GM12875 (cell line): Measurements from ENCODE around the gene RPL11.
"Not testable (repeated sequence)": the region's sequence is repeated elsewhere in the genome, so short reads cannot be mapped to it uniquely, and the experiment has no call there.

Source experiments
- H3K4me3 ChIP-seq: one replicate; pipeline ENCODE4 v1.5.1; 2011; ENCODE audit warnings: low read depth, low read length, control low read depth
- TF ChIP-seq, protein P1 (sequence below): IDR thresholded peaks from 2 replicates; pipeline ENCODE4 v1.5.1; 2011; ENCODE audit warnings: low read depth, mild to moderate bottlenecking, control low read depth, inconsistent platforms, low read length, moderate library complexity, borderline replicate concordance; ENCODE audit not compliant: insufficient read depth

RPL11 gene

DNA sequence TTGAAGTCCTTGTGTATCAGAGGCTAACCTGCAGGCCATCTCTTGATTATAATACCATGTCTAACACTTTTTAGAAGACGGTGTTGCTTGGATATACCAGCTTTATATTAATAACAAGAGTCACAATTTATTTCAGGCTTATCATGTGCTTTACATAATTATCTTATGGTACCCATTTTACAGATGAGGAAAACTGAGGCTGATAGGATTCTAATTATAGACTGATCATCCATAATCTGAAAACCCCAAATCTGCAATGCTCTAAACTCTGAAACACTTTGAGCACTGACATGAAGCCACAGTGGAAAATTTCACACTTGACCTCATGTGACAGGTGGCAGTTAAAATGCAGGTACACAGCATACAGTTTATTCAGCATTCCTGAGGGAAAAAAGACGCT, 7.2 kb upstream of the RPL11 start:
- H3K4me3 ChIP-seq = no peak overlapping the region
- TF ChIP-seq, protein P1, sequence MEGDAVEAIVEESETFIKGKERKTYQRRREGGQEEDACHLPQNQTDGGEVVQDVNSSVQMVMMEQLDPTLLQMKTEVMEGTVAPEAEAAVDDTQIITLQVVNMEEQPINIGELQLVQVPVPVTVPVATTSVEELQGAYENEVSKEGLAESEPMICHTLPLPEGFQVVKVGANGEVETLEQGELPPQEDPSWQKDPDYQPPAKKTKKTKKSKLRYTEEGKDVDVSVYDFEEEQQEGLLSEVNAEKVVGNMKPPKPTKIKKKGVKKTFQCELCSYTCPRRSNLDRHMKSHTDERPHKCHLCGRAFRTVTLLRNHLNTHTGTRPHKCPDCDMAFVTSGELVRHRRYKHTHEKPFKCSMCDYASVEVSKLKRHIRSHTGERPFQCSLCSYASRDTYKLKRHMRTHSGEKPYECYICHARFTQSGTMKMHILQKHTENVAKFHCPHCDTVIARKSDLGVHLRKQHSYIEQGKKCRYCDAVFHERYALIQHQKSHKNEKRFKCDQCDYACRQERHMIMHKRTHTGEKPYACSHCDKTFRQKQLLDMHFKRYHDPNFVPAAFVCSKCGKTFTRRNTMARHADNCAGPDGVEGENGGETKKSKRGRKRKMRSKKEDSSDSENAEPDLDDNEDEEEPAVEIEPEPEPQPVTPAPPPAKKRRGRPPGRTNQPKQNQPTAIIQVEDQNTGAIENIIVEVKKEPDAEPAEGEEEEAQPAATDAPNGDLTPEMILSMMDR = no peak

DNA sequence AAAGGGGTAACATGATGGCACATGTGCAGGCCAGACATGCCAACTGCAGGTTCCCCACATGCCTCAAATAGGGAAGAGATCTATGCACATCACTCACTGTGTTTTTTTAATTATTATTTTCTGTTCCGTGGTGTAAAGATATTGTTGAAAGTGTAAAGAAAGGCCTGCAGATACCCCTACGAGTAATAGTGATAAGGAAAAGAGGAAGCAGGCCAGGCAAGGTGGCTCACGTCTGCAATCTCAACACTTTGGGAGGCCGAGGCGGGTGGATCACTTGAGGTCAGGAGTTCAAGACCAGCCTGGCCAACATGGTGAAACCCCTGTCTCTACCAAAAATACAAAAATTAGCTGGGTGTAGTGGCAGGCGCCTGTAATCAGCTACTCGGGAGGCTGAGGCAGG, 6.4 kb upstream of the RPL11 start:
- H3K4me3 ChIP-seq = not testable (repeated sequence)

DNA sequence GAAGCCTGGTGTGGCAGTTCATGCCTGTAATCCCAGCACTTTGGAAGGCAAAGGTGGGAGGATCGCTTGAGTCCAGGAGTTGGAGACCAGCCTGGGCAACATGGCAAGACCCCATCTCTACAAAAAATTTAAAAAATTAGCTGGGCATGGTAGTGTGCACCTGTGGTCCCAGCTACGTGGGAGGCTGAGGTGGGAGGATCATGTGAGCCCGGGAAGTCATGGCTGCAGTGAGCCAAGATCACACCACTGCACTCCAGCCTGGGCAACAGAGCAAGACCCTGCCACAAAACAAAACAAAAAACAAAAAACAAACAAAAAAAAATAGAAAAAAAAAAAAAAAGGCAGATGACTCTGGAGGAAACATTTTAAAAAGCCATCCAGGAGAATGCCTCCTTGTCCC, 3.9 kb upstream of the RPL11 start:
- not testable (repeated sequence) for H3K4me3 ChIP-seq

DNA sequence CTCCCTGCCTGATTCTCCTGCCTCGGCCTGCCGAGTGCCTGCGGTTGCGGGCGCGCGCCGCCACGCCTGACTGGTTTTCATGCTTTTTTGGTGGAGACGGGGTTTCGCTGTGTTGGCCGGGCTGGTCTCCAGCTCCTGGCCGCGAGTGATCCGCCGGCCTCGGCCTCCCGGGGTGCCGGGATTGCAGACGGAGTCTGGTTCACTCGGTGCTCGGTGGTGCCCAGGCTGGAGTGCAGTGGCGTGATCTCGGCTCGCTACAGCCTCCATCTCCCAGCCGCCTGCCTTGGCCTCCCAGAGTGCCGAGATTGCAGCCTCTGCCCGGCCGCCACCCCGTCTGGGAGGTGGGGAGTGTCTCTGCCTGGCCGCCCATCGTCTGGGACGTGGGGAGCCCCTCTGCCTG, 3.3 kb upstream of the RPL11 start:
- H3K4me3 ChIP-seq = not testable (repeated sequence)

DNA sequence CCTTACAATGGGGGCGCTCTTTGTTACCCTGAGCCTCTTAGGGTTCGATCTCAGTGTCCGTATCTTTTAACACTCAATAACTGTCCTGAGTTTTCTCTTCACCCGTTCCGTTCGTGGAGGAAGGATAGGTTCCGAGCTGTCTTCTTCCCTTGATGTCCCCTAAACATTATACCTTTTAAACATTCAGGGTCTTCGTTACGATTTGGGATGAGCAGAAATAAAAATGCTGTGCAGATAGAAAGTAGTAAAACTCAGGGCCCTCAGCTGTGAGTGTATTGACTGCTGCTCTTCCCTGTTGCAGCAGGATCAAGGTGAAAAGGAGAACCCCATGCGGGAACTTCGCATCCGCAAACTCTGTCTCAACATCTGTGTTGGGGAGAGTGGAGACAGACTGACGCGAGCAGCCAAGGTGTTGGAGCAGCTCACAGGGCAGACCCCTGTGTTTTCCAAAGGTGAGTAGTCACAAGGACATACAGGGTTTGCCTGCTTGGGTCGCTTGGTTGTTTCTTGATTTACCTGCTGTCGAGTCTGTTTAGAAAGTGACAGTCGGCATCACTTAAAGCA, 784 bp downstream of the RPL11 start:
- TF ChIP-seq, protein P1 = no peak
- H3K4me3 ChIP-seq = peak overlapping the region; percentile 90

DNA sequence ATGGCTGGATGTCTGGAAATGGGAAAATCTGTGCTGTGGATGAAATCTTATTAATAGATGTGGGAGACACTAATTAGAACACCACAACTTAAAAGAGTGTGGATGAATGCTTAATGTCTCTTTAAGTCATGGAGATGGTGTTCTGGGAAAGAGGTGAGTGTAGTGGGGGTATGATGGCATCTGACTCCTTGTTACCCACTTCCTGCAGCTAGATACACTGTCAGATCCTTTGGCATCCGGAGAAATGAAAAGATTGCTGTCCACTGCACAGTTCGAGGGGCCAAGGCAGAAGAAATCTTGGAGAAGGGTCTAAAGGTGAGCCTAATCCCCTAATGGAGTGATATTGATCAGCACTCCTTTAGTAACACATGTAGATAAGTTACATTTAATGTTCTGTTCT, 2.0 kb downstream of the RPL11 start:
- no peak overlapping the region for H3K4me3 ChIP-seq
- TF ChIP-seq, protein P1 = no peak

DNA sequence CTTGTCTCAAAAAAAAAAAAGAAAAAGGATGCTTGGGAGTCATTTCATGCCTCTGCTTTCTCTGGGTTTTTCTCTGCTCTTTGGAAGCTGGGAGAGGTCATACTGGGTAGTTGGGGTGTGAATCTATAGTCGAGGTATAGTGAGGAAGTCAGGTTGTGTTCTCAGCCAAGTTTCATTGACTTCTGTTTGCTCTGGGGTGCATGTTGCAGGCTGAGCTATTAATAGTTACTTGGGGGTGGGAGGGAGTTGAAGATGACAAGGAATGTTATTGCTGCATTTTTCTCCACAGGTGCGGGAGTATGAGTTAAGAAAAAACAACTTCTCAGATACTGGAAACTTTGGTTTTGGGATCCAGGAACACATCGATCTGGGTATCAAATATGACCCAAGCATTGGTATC, 2.8 kb downstream of the RPL11 start:
- TF ChIP-seq, protein P1 = no peak
- no peak overlapping the region for H3K4me3 ChIP-seq

DNA sequence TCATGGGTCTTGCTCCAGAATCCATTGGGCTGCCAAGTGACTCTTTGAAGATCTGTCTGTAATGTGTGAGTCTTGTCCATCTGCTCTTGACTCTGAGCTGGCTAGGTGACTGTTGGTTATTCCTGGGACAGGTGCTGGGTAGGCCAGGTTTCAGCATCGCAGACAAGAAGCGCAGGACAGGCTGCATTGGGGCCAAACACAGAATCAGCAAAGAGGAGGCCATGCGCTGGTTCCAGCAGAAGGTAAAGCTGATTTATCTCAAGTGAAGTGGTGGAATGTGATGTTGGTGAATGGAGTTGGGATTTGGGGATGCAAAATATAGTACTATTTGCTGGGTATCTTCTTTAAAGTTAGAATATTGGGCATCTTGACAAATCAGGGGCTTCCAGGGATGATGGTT, 4.1 kb downstream of the RPL11 start:
- no peak overlapping the region for H3K4me3 ChIP-seq
- TF ChIP-seq, protein P1 = no peak

DNA sequence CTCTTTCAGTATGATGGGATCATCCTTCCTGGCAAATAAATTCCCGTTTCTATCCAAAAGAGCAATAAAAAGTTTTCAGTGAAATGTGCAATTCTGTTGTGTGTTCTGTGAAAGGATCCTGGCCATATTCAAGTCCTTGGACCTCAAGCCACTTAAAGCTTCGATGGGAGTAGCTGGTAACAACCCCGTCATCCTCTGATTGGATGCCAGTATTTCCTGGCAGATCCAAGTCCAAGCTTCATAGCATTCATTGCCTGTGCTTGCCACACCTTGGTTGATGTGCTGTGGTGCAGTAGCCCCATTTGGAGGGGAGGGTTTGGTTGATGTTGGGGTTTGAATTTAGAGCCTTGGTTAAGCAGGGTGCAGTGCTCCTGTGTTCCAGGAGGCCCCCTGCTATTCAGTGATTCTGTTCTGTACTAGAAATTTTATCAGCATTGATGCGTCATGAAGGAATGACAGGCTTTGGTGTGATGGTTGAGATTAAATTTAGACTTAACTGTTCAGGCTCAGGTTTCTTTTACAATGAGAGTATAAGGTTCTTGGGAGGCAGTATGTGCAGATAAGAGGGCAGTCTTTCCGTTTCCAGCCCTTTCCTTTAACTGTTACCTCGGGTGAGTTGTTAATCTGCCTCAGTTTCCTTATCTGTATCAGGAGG, 4.9 kb downstream of the RPL11 start:
- H3K4me3 ChIP-seq = no peak overlapping the region
- TF ChIP-seq, protein P1 = no peak
